Liver (tissue), 9 donors: ENCODE measurements around the gene PGGHG. TPM values are rescaled to one million over a fixed set of nuclear protein-coding genes. Genes with fewer than 3 reads are reported as not detected.
"Not testable (repeated sequence)": the region's sequence is repeated elsewhere in the genome, so short reads cannot be mapped to it uniquely, and the experiment has no call there.

Experiments used
- DNase-seq: peaks from one replicate; pipeline ENCODE4 v3.0.0-alpha.2; 2017; ENCODE audit warnings: low spot score
- H3K27ac ChIP-seq, 2 donors: one replicate each; pipeline ENCODE4 v1.7.0; 2013; ENCODE audit warnings: inconsistent platforms in 2 of 2, low read length in 2 of 2, control low read depth in 1 of 2, low read depth in 1 of 2, mild to moderate bottlenecking in 1 of 2
- H3K27me3 ChIP-seq, 4 donors: one replicate each; pipeline versions ENCODE4 v1.6.1 to v1.7.0; 2013; ENCODE audit warnings: low read length in 3 of 4, inconsistent platforms in 1 of 4, mild to moderate bottlenecking in 1 of 4, moderate library complexity in 1 of 4; ENCODE audit not compliant: control insufficient read depth in 4 of 4, insufficient read depth in 4 of 4
- H3K36me3 ChIP-seq, 4 donors: one replicate each; pipeline versions ENCODE4 v1.6.1 to v1.7.0; 2013; ENCODE audit warnings: low read length in 3 of 4, mild to moderate bottlenecking in 3 of 4, low read depth in 1 of 4, moderate library complexity in 1 of 4; ENCODE audit not compliant: control insufficient read depth in 4 of 4, insufficient read depth in 3 of 4
- H3K4me1 ChIP-seq, 4 donors: one replicate each; pipeline versions ENCODE4 v1.6.1 to v1.7.0; 2013; ENCODE audit warnings: low read length in 3 of 4, mild to moderate bottlenecking in 3 of 4, moderate library complexity in 1 of 4; ENCODE audit not compliant: control insufficient read depth in 4 of 4, insufficient read depth in 4 of 4
- H3K4me3 ChIP-seq, 3 donors: one replicate each; pipeline versions ENCODE4 v1.6.1 to v1.7.0; 2013; ENCODE audit warnings: low read length in 3 of 3, control low read depth in 1 of 3, low read depth in 1 of 3, mild to moderate bottlenecking in 1 of 3
- H3K9ac ChIP-seq, 2 donors: one replicate each; pipeline ENCODE4 v1.7.0; 2013; ENCODE audit warnings: low read length in 2 of 2, mild to moderate bottlenecking in 2 of 2, moderate library complexity in 2 of 2, control low read depth in 1 of 2, low read depth in 1 of 2
- H3K9me3 ChIP-seq, 4 donors: one replicate each; pipeline versions ENCODE4 v1.6.1 to v1.7.0; 2013; ENCODE audit warnings: low read length in 3 of 4; ENCODE audit not compliant: control insufficient read depth in 4 of 4
- HNF4A ChIP-seq, 2 donors: conservative IDR thresholded peaks; 2 replicates each; pipeline ENCODE4 v1.6.1; 2016; ENCODE audit warnings: antibody characterized with exemption in 2 of 2, mild to moderate bottlenecking in 2 of 2
- RXRA ChIP-seq, 2 donors: IDR thresholded peaks; 2 replicates each; pipeline ENCODE4 v1.6.1; 2017 to 2018; ENCODE audit warnings: antibody characterized with exemption in 2 of 2, mild to moderate bottlenecking in 1 of 2
- SP1 ChIP-seq: IDR thresholded peaks from 2 replicates; pipeline ENCODE4 v1.6.1; 2018; ENCODE audit warnings: antibody characterized with exemption, mild to moderate bottlenecking
- TAF1 ChIP-seq: conservative IDR thresholded peaks from 2 replicates; pipeline ENCODE4 v1.6.1; 2016; ENCODE audit warnings: antibody characterized with exemption, mild to moderate bottlenecking
- YY1 ChIP-seq: IDR thresholded peaks from 2 replicates; pipeline ENCODE4 v1.6.1; 2016; ENCODE audit warnings: antibody characterized with exemption, mild to moderate bottlenecking
- WGBS: extraction: QIAGEN DNeasy Blood & Tissue Kit; methylation state at CpG from one replicate; pipeline ENCODE4 v1.1.7; 2013; 5-methylcytosine and 5-hydroxymethylcytosine counted together
- polyA plus RNA-seq, 2 donors: library from polyadenylated mRNA; stranded (reverse) in 1 of 2; unstranded in 1 of 2; fragments of 200-250 nt in 1 of 2; fragments of >200 nt in 1 of 2; fragmentation: Nextera tagmentation in 1 of 2; extraction: Ambion mirVana in 1 of 2; gene quantifications; one replicate each; pipeline versions ENCODE4 v1.2.1 to v1.2.3, GENCODE V29; 2013 to 2015
- total RNA-seq, 2 donors: library from RNA; depleted of rRNA; stranded (reverse); fragments of >200 nt; gene quantifications; one replicate each; pipeline ENCODE4 v1.2.3, GENCODE V29; 2014
- TF ChIP-seq, protein P1 (sequence below): IDR thresholded peaks from 2 replicates; pipeline ENCODE4 v1.6.1; 2016; ENCODE audit warnings: antibody characterized with exemption
- donor health status: healthy.
- donor health status: healthy.
- donor health status: healthy.
- donor health status: healthy.
- donor health status: healthy.

PGGHG gene
- total and polyA plus RNA-seq, 4 donors, result 1.3 to 11.4 (median 7.5) TPM

DNA sequence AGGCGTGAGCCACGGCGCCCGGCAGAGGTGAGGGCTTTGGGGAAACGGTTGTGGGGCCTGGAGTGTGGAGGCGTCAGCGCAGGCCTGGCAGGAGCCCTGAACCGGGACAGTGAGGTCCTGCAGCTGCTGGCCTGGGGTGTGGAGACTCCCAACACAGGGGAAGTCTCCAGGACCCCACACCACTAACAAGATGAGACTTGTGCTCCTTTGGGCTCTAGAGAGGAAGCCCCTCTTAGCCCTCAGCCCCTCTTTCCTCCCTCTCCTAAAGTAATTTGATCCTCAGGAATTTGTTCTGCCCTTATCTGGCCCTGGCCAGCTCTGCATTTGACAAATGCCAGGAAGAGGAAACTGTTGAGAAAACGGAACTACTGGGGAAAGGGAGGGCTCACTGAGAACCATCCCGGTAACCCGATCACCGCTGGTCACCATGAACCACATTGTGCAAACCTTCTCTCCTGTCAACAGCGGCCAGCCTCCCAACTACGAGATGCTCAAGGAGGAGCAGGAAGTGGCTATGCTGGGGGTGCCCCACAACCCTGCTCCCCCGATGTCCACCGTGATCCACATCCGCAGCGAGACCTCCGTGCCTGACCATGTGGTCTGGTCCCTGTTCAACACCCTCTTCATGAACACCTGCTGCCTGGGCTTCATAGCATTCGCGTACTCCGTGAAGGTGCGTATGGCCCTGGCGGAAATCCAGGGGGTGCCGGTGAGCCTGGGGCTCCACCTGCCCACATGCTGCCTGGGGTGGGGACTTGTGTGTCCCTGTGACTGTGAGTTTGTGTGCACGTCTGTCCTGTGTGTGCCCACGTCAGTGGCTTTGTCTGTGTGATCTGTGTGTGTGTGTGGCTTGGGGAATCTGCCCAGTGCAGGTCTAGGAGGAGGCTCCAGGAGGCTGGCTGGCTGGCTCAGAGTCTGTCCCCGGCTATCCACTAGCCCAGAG is 19.1 kb downstream of the PGGHG start, which contains the start of gene IFITM2 (continued):
- TF ChIP-seq, protein P1, sequence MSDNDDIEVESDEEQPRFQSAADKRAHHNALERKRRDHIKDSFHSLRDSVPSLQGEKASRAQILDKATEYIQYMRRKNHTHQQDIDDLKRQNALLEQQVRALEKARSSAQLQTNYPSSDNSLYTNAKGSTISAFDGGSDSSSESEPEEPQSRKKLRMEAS, result peak; percentile 98

DNA sequence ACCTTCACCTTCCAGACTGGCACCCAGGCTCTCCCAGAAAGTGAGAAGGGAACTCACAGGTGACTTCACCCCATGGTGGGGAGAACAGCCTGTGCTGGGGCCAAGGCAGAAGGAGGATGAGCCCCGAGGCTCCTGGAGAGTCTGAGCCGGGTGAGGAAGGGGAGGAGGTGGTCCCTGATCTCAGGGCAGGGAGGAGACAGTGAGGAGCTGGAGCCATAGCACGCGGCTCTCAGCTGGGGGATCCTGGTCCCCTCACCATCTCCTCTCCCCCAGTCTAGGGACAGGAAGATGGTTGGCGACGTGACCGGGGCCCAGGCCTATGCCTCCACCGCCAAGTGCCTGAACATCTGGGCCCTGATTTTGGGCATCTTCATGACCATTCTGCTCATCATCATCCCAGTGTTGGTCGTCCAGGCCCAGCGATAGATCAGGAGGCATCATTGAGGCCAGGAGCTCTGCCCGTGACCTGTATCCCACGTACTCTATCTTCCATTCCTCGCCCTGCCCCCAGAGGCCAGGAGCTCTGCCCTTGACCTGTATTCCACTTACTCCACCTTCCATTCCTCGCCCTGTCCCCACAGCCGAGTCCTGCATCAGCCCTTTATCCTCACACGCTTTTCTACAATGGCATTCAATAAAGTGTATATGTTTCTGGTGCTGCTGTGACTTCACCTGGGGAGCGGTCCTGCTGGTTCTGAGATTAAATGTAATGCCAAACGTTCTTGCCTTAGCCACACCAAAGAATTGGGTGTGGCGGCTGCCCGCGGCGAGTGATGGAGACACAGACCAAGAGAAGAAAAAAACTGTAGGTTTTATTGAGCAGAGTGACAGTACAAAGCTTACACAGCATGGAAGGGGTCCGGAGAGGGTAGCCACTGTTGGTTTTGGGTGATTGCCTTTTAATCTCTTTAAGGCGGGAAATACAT is 20.1 kb downstream of the PGGHG start:
- Histone ChIP-seq H3K9ac (peak overlapping the region; percentile 76 to 95), H3K4me1 (peaks cover 5 to 34% (median 19%) of the 10 kb centered on the region in 4 donors), H3K27ac (peak overlapping the region; percentile 82 to 92), H3K4me3 (peak overlapping the region; percentile 54 to 92 (median 85))
- WGBS, result 21% methylated on average over 24 of the region's 24 CpGs
- DNase-seq, H3K36me3 ChIP-seq, H3K9me3 ChIP-seq, H3K27me3 ChIP-seq: not testable (repeated sequence)
- peak; percentile 21 to 24 for TF ChIP-seq HNF4A (conservative IDR thresholded peaks at IDR 0.05)
- TF ChIP-seq RXRA (IDR thresholded peaks at IDR 0.05), result peak; percentile 66 to 73
- peak; percentile 36 for TF ChIP-seq SP1
- peak; percentile 31 for TF ChIP-seq TAF1
- peak; percentile 68 for TF ChIP-seq YY1

DNA sequence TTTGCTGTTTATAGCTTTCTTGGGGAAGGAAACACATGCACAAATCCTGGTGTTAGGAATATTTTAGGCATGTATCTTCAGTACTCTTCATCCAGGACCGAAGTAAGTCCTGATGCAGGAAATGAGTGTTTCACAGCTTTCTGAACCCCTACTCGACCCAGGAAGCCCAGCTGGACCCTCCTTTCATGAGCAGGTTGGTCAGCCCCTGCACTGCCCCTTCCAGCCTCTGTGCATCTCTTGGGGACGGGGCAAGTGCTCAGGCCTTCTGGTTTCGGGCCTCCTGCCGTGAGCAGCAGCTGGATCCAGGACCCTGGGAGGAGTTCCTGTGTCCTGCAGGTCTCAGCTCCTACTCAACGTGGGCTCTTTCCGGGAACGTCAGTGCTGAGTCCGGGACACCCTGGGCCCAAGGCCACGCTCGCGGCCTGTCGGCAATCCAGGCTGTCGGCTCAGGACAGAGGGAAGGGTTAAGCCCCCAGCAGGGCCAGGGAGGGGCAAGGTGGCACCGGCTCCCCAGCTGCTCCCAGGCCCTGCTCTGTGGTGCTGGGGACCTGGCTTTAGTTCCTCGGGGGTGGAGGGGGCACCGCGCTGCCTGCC is 21.1 kb downstream of the PGGHG start:
- H3K27ac ChIP-seq, result peak overlapping the region; percentile 82 to 92
- 8% methylated on average over 5 of the region's 18 CpGs for WGBS
- not testable (repeated sequence) for H3K36me3 ChIP-seq, H3K27me3 ChIP-seq, H3K9me3 ChIP-seq, DNase-seq
- peak overlapping the region; percentile 76 to 95 for H3K9ac ChIP-seq
- H3K4me3 ChIP-seq, result peak overlapping the region; percentile 54 to 92 (median 85)
- H3K4me1 ChIP-seq, result peaks cover 4 to 37% (median 19%) of the 10 kb centered on the region in 4 donors

DNA sequence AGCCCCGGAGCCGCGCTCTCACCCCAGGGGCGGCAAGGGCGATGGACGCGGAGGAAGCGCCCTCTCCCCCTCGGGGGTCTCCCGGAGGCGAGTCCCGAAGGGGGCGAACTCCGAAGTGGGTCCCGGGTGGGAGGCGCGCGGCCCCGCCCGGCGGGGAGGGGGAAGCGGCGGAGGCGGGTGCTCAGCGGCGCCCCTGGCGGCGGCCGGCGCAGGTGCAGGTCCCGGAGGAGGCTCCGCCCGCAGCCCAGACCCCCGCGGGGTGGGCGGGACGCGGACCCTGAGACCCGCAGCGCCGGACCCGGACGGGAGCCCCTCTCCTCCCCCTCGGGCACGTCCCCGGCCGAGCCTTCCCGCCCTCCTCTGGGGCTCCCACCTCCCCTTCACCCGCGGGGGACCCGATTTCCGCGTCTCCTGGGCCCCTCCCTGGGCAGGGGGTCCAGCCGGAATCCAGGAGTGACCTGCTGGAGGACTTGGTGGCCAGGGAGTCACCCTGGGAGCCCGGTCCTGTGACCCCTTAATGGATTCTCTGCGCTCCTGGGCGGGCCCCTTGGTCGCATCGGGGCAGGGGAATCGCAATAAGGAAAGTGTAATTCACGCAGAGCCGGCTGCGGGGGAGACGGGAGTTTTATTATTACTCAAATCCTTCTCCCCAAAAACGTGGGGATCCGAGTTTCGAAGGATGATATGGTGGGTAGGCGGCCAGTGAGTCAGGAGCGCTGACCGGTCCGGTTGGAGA is 22.3 kb downstream of the PGGHG start:
- DNase-seq, H3K4me3 ChIP-seq, H3K9me3 ChIP-seq, H3K27me3 ChIP-seq, H3K36me3 ChIP-seq: not testable (repeated sequence)
- Histone ChIP-seq H3K27ac (peak overlapping the region; percentile 81 to 92), H3K9ac (peak overlapping the region in 1 of 2 donors; percentile 91), H3K4me1 (peaks cover 3 to 45% (median 21%) of the 10 kb centered on the region in 4 donors)
- WGBS, result 4% methylated on average over 9 of the region's 71 CpGs
